Testis (tissue), 2 donors: ENCODE results near the gene BBS1.

Experiments used
- POLR2A ChIP-seq: fragments of 450-650 bp; IDR thresholded peaks from one replicate; pipeline ENCODE4 v1.6.1; 2017; ENCODE audit warnings: antibody characterized with exemption, mild to moderate bottlenecking, moderate library complexity
- TF ChIP-seq, protein P1 (sequence below), 3 experiments: fragments of 450-650 bp in 2 of 3; fragments of 200-600 bp in 1 of 3; sonication (generic) in 1 of 3; IDR thresholded peaks; one replicate each; pipeline ENCODE4 v1.5.1; 2016 to 2019; ENCODE audit warnings: antibody characterized with exemption in 3 of 3, mild to moderate bottlenecking in 2 of 3, moderate library complexity in 1 of 3

DNA sequence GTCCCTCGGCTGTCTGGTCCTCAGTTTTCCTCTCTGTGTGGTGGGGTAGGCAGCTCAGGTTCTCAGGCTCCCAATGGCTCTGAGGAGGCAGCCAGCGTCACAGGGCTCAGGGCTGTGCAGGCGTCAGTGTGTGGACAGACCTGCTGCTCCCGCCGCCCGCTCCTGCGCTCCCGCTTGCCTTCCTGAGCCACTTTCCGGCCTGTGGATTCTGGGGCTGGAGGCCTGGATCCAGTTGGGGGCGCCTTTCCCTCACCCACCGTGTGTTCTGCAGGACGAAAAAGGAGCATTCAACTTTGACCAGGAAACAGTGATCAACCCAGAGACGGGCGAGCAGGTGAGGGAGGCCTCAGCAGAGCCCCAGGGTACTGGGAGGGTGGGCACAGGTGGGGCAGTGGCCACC is 15.5 kb upstream of the BBS1 start:
- TF ChIP-seq, protein P1, sequence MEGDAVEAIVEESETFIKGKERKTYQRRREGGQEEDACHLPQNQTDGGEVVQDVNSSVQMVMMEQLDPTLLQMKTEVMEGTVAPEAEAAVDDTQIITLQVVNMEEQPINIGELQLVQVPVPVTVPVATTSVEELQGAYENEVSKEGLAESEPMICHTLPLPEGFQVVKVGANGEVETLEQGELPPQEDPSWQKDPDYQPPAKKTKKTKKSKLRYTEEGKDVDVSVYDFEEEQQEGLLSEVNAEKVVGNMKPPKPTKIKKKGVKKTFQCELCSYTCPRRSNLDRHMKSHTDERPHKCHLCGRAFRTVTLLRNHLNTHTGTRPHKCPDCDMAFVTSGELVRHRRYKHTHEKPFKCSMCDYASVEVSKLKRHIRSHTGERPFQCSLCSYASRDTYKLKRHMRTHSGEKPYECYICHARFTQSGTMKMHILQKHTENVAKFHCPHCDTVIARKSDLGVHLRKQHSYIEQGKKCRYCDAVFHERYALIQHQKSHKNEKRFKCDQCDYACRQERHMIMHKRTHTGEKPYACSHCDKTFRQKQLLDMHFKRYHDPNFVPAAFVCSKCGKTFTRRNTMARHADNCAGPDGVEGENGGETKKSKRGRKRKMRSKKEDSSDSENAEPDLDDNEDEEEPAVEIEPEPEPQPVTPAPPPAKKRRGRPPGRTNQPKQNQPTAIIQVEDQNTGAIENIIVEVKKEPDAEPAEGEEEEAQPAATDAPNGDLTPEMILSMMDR (IDR thresholded peaks at IDR 0.05), result no peak
- TF ChIP-seq POLR2A, result no peak
